ENCODE results near the gene PRSS1.

GRCh38 chr7:142703655-142704305 lies 45.5 kb upstream of the PRSS1 start:
- TF ChIP-seq EZH2 (IDR thresholded peaks at IDR 0.05) (no peak), CTCF (IDR thresholded peaks at IDR 0.05) (no peak)
